ENCODE results near the gene NIPSNAP2. TPM values are rescaled to one million over a fixed set of nuclear protein-coding genes. Genes with fewer than 3 reads are reported as not detected.
"Not testable (repeated sequence)": the region's sequence is repeated elsewhere in the genome, so short reads cannot be mapped to it uniquely, and the experiment has no call there.

NIPSNAP2 gene
- total and polyA plus RNA-seq, 12 donors: 93.8 to 455 (median 341) TPM

- TF ChIP-seq CTCF (IDR thresholded peaks at IDR 0.05): no peak
- no peaks in the 10 kb centered on the region for H3K9me3 ChIP-seq
- no peaks in the 10 kb centered on the region for H3K27me3 ChIP-seq
- no peak overlapping the region for H3K4me3 ChIP-seq
- no peak overlapping the region for H3K27ac ChIP-seq
- H3K36me3 ChIP-seq: peaks cover 0 to 28% (median 7%) of the 10 kb centered on the region in 9 donors
- DNase-seq (peak; percentile 14 to 15), ATAC-seq (peak in 7 of 8 donors; percentile 29 to 90 (median 67))
- WGBS, 2 donors: 63 to 79% methylated on average over 7 of the region's 7 CpGs
- intact Hi-C loops (cut with DNase I): loop anchor here in 3 of 10 donors (5.0 to 10.0 kb wide), 2 partner anchors 63 to 65 kb away; no protein-coding TSS in a partner anchor
- peaks cover 0 to 9% (median 0%) of the 10 kb centered on the region in 9 donors for H3K4me1 ChIP-seq
These were observed 45.3 kb downstream of the NIPSNAP2 start for GRCh38 chr7:56009695-56010094.

GRCh38 chr7:56017015-56017414 lies 52.6 kb downstream of the NIPSNAP2 start:
- H3K9me3 ChIP-seq; H3K4me1 ChIP-seq; ATAC-seq; H3K27ac ChIP-seq; H3K27me3 ChIP-seq; DNase-seq; H3K4me3 ChIP-seq; intact Hi-C loops (cut with DNase I): not testable (repeated sequence)
- peaks cover 0 to 73% (median 10%) of the 10 kb centered on the region in 9 donors for H3K36me3 ChIP-seq
- 90 to 94% methylated on average over 3 of the region's 3 CpGs for WGBS, 2 donors

GRCh38 chr7:56019501-56019900 lies 55.1 kb downstream of the NIPSNAP2 start:
- intact Hi-C loops (cut with DNase I): no loop called here
- Histone ChIP-seq H3K9me3 (no peaks in the 10 kb centered on the region), H3K4me3 (no peak overlapping the region), H3K4me1 (peaks cover 0 to 6% (median 0%) of the 10 kb centered on the region in 9 donors), H3K27ac (no peak overlapping the region), H3K27me3 (no peaks in the 10 kb centered on the region), H3K36me3 (peaks cover 0 to 55% (median 10%) of the 10 kb centered on the region in 9 donors)
- 69 to 70% methylated on average over 9 of the region's 9 CpGs for WGBS, 2 donors
- DNase-seq (no peak), ATAC-seq (no peak)
- TF ChIP-seq CTCF (IDR thresholded peaks at IDR 0.05): no peak

- Histone ChIP-seq H3K4me1 (peaks cover 0 to 6% (median 0%) of the 10 kb centered on the region in 9 donors), H3K4me3 (no peak overlapping the region), H3K9me3 (no peaks in the 10 kb centered on the region), H3K27me3 (no peaks in the 10 kb centered on the region), H3K36me3 (peaks cover 0 to 43% (median 10%) of the 10 kb centered on the region in 9 donors), H3K27ac (peak overlapping the region in 1 of 10 donors; percentile 38)
- intact Hi-C loops (cut with DNase I): no loop called here
- ATAC-seq (peak in 4 of 8 donors; percentile 42 to 83 (median 68)), DNase-seq (no peak)
- no peak for TF ChIP-seq CTCF (IDR thresholded peaks at IDR 0.05)
These were observed 59.1 kb downstream of the NIPSNAP2 start for GRCh38 chr7:56023500-56023899.

GRCh38 chr7:56026538-56026937 lies 62.2 kb downstream of the NIPSNAP2 start:
- peaks cover 0 to 6% (median 0%) of the 10 kb centered on the region in 9 donors for H3K4me1 ChIP-seq
- 86 to 98% methylated on average over 2 of the region's 2 CpGs for WGBS, 2 donors
- H3K27ac ChIP-seq: no peak overlapping the region
- H3K27me3 ChIP-seq: no peaks in the 10 kb centered on the region
- no peak for DNase-seq
- no peak for TF ChIP-seq CTCF (IDR thresholded peaks at IDR 0.05)
- no peaks in the 10 kb centered on the region for H3K9me3 ChIP-seq
- peaks cover 0 to 34% (median 0%) of the 10 kb centered on the region in 9 donors for H3K36me3 ChIP-seq
- intact Hi-C loops (cut with DNase I): no loop called here
- no peak overlapping the region for H3K4me3 ChIP-seq
- no peak for ATAC-seq

All from heart right ventricle (tissue), 16 donors.